Measurements from ENCODE around the gene ADARB2. TPM values are rescaled to one million over a fixed set of nuclear protein-coding genes. Genes with fewer than 3 reads are reported as not detected.

ADARB2 gene
- total RNA-seq, 3 donors from 2014 or later = 0.03 to 0.05 TPM; not detected in 1

DNA sequence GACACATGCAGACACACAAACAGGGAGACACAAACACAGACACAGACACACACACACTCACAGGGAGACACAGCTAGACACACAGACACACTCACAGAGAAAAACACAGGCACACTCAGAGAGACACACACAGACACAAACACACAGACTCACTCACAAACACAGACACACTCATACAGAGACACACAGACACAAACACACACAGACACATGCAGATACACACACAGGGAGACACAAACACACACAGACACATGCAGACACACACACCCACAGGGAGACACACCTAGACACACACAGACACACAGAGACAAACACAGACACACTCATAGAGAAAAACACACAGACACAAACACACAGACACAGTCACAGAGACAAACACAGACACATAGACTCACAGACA lies 67.9 kb downstream of the ADARB2 start:
- no peak for ATAC-seq
- H3K4me1 Mint-ChIP-seq (ENCODE audit: low read depth) = no peaks in the 10 kb centered on the region
- no peak for DNase-seq
- no peaks in the 10 kb centered on the region for H3K9me3 Mint-ChIP-seq
- peaks cover 2% of the 10 kb centered on the region for H3K27me3 Mint-ChIP-seq (ENCODE audit: low read depth)
- H3K36me3 Mint-ChIP-seq (ENCODE audit: insufficient read depth) = no peaks in the 10 kb centered on the region
- no peak overlapping the region for H3K4me3 Mint-ChIP-seq

GRCh38 chr10:1668399-1668798 lies 68.9 kb downstream of the ADARB2 start:
- H3K36me3 Mint-ChIP-seq (ENCODE audit: insufficient read depth) = no peaks in the 10 kb centered on the region
- peaks cover 5% of the 10 kb centered on the region for H3K27me3 Mint-ChIP-seq (ENCODE audit: low read depth)
- DNase-seq (no peak), ATAC-seq (no peak)
- no peak overlapping the region for H3K4me3 Mint-ChIP-seq
- no peaks in the 10 kb centered on the region for H3K9me3 Mint-ChIP-seq
- no peaks in the 10 kb centered on the region for H3K4me1 Mint-ChIP-seq (ENCODE audit: low read depth)

GRCh38 chr10:1667392-1667791 lies 69.9 kb downstream of the ADARB2 start:
- H3K4me1 Mint-ChIP-seq (ENCODE audit: low read depth) = peaks cover 3% of the 10 kb centered on the region
- no peak for ATAC-seq
- H3K36me3 Mint-ChIP-seq (ENCODE audit: insufficient read depth) = no peaks in the 10 kb centered on the region
- no peaks in the 10 kb centered on the region for H3K9me3 Mint-ChIP-seq
- H3K27me3 Mint-ChIP-seq (ENCODE audit: low read depth) = peaks cover 5% of the 10 kb centered on the region
- no peak overlapping the region for H3K4me3 Mint-ChIP-seq
- DNase-seq = no peak

GRCh38 chr10:1666147-1666546 lies 71.2 kb downstream of the ADARB2 start:
- peaks cover 5% of the 10 kb centered on the region for H3K27me3 Mint-ChIP-seq (ENCODE audit: low read depth)

GRCh38 chr10:1665681-1666080 lies 71.6 kb downstream of the ADARB2 start:
- Mint-ChIP-seq H3K36me3 (ENCODE audit: insufficient read depth) (no peaks in the 10 kb centered on the region), H3K4me1 (ENCODE audit: low read depth) (peaks cover 3% of the 10 kb centered on the region), H3K27me3 (ENCODE audit: low read depth) (peaks cover 6% of the 10 kb centered on the region), H3K9me3 (no peaks in the 10 kb centered on the region), H3K4me3 (no peak overlapping the region)
- no peak for ATAC-seq
- no peak for DNase-seq

More at GRCh38 chr10:1666147-1666546, 71.2 kb downstream of the ADARB2 start:
- Mint-ChIP-seq H3K36me3 (ENCODE audit: insufficient read depth) (no peaks in the 10 kb centered on the region), H3K4me3 (no peak overlapping the region), H3K9me3 (no peaks in the 10 kb centered on the region), H3K4me1 (ENCODE audit: low read depth) (peaks cover 3% of the 10 kb centered on the region)
- ATAC-seq (no peak), DNase-seq (no peak)

DNA sequence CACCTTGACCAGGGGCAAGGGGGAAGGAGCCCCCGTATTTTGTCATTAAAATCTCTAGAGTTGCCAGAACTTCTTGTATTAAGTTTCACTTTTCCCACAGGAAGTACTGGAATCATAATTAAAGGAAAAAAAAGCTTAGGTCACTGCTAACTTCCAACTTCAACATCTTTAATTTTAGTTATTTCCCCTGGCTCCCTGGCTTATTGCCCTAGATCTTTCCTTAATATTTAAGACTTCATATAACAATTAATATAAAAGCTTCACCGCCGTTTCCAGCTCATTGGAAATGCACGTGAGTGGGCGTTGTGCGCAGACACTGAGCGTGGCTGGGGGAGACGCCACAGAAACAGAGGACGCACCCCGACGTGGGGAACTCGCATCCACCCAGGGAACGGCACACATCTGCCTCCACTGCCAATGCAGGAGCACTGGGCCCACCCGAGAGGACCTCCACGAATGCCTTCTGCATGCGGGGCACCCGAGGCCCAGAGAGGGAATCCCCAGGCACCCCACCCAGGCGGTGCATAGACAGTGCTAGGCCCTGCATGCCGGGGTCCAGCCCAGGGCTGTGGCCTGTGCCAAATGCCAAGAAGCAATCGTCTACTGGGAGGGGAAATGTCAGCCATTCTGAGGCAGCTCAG lies 72.2 kb downstream of the ADARB2 start:
- Mint-ChIP-seq H3K9me3 (no peaks in the 10 kb centered on the region), H3K4me3 (no peak overlapping the region), H3K27me3 (ENCODE audit: low read depth) (peaks cover 6% of the 10 kb centered on the region), H3K36me3 (ENCODE audit: insufficient read depth) (no peaks in the 10 kb centered on the region), H3K4me1 (ENCODE audit: low read depth) (peaks cover 3% of the 10 kb centered on the region)
- no peak for ATAC-seq
- no peak for DNase-seq

DNA sequence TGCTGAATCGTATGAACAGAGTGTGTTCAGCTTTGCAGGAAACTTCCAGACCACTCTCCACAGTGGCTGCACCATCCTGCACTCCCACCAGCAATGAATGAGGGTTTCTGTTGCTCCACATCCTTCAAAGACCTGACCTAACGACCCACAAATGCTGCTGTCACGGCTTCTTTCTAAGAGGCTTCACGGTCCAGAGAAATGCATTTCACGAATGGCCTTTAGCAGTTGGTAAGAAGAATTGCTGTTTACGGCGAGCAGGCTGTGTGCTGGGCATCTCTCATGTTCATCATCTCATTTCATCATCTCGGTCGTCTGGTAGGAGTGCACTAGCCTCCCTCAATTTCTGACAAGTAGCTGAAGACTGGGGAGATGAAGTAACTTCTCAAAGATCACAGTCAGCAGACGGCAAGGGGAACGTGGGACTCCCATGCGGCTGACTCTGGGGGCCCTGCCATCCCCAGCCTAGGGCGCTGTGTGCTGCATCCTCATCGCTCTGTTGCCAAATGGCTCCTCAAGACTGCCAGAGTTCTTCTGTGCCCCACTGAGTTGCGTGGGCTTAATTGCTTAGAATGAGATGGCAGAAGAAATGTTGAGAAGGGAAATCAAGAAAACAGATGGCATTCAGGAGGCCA lies 72.9 kb downstream of the ADARB2 start:
- Mint-ChIP-seq H3K4me3 (no peak overlapping the region), H3K4me1 (ENCODE audit: low read depth) (peaks cover 3% of the 10 kb centered on the region), H3K9me3 (no peaks in the 10 kb centered on the region), H3K36me3 (ENCODE audit: insufficient read depth) (no peaks in the 10 kb centered on the region), H3K27me3 (ENCODE audit: low read depth) (peaks cover 10% of the 10 kb centered on the region)
- no peak for DNase-seq
- no peak for ATAC-seq

GRCh38 chr10:1663226-1663625 lies 74.1 kb downstream of the ADARB2 start:
- Mint-ChIP-seq H3K27me3 (ENCODE audit: low read depth) (peaks cover 12% of the 10 kb centered on the region), H3K9me3 (no peaks in the 10 kb centered on the region), H3K4me3 (no peak overlapping the region), H3K36me3 (ENCODE audit: insufficient read depth) (no peaks in the 10 kb centered on the region), H3K4me1 (ENCODE audit: low read depth) (peaks cover 3% of the 10 kb centered on the region)
- DNase-seq = no peak
- no peak for ATAC-seq

- Mint-ChIP-seq H3K27me3 (ENCODE audit: low read depth) (peaks cover 18% of the 10 kb centered on the region), H3K4me3 (no peak overlapping the region)
Measured at GRCh38 chr10:1662438-1663025, 74.8 kb downstream of the ADARB2 start.

DNA sequence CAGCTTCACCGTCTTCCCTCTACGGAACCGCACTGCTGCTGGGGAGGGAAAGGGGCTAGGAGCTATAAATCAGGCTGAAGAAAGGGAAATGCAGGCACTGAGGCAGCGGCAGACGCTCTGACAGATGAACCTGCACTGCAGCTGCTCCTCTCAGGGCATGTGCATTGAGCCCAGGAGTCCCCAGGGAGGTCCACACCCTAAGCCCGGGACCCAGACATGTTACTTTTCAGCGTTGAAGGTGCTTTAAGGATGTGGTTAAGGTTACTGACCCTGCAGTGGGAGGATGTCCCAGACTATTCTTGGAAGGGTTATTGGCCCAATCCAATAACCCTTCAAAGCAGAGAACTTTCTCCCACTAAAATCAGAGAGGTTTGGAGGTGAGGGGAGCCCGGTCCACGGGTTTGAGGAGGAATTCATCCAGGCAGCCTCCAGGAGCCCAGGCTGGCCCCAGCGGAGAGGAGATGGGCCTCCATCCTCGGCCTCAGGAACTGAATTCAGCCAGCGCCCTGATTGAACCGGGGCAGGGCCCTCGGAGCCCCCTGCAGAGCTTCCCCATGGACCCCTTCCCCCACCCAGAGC lies 75.4 kb downstream of the ADARB2 start:
- no peaks in the 10 kb centered on the region for H3K36me3 Mint-ChIP-seq (ENCODE audit: insufficient read depth)

More at GRCh38 chr10:1662438-1663025, 74.8 kb downstream of the ADARB2 start:
- no peaks in the 10 kb centered on the region for H3K9me3 Mint-ChIP-seq
- no peaks in the 10 kb centered on the region for H3K36me3 Mint-ChIP-seq (ENCODE audit: insufficient read depth)
- ATAC-seq (no peak), DNase-seq (no peak)
- H3K4me1 Mint-ChIP-seq (ENCODE audit: low read depth) = peaks cover 3% of the 10 kb centered on the region

GRCh38 chr10:1661416-1661815 lies 75.9 kb downstream of the ADARB2 start:
- Mint-ChIP-seq H3K36me3 (ENCODE audit: insufficient read depth) (no peaks in the 10 kb centered on the region), H3K4me3 (no peak overlapping the region), H3K9me3 (no peaks in the 10 kb centered on the region), H3K4me1 (ENCODE audit: low read depth) (peaks cover 3% of the 10 kb centered on the region), H3K27me3 (ENCODE audit: low read depth) (peaks cover 18% of the 10 kb centered on the region)
- ATAC-seq (no peak), DNase-seq (no peak)

More for the DNA sequence above, 75.4 kb downstream of the ADARB2 start:
- DNase-seq (no peak), ATAC-seq (no peak)
- H3K4me3 Mint-ChIP-seq = no peak overlapping the region
- peaks cover 18% of the 10 kb centered on the region for H3K27me3 Mint-ChIP-seq (ENCODE audit: low read depth)
- H3K4me1 Mint-ChIP-seq (ENCODE audit: low read depth) = peaks cover 3% of the 10 kb centered on the region
- no peaks in the 10 kb centered on the region for H3K9me3 Mint-ChIP-seq

DNA sequence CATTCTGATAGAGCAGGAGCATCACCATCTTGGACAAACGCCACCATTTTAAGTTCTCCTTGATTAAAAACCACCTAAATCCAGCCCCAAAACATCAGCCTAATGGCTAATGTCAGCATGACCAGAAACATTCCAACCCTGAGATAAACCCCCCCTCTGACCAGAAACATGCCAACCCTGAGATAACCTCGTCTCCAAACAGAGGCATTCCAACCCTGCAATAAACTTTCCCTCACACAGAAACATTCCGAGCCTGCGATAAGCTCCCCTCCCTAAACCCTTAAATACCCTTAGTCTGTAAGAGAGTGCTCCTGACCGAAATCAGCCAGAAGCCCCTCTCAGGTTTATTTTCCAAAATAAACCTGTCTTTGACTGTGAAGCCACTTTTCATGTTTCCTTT lies 76.5 kb downstream of the ADARB2 start:
- H3K27me3 Mint-ChIP-seq (ENCODE audit: low read depth) = peaks cover 21% of the 10 kb centered on the region
- ATAC-seq (no peak), DNase-seq (no peak)
- H3K36me3 Mint-ChIP-seq (ENCODE audit: insufficient read depth) = no peaks in the 10 kb centered on the region
- H3K9me3 Mint-ChIP-seq = no peaks in the 10 kb centered on the region
- H3K4me1 Mint-ChIP-seq (ENCODE audit: low read depth) = peaks cover 3% of the 10 kb centered on the region
- no peak overlapping the region for H3K4me3 Mint-ChIP-seq

DNA sequence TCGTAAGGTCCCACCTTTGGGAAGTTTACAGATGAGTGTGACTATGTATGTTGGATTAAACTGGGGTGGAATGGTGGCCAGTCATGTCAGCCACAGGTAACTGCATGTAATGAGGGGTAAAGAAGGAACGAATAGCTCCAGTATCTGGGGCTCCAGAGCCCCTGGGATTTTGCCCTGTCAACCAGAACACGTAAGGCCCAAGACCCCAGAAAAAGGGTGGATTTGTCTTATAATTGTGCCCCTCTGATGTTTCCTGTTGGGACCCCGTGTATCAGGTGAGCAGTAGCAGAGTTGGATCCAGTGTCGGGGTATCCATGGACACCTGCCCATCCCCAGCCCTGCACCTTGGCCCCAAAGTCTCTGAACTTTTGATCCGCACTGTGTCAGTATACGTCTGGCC lies 76.9 kb downstream of the ADARB2 start:
- H3K36me3 Mint-ChIP-seq (ENCODE audit: insufficient read depth) = no peaks in the 10 kb centered on the region
- H3K9me3 Mint-ChIP-seq = no peaks in the 10 kb centered on the region
- ATAC-seq (no peak), DNase-seq (no peak)
- no peak overlapping the region for H3K4me3 Mint-ChIP-seq
- peaks cover 3% of the 10 kb centered on the region for H3K4me1 Mint-ChIP-seq (ENCODE audit: low read depth)
- H3K27me3 Mint-ChIP-seq (ENCODE audit: low read depth) = peaks cover 21% of the 10 kb centered on the region

DNA sequence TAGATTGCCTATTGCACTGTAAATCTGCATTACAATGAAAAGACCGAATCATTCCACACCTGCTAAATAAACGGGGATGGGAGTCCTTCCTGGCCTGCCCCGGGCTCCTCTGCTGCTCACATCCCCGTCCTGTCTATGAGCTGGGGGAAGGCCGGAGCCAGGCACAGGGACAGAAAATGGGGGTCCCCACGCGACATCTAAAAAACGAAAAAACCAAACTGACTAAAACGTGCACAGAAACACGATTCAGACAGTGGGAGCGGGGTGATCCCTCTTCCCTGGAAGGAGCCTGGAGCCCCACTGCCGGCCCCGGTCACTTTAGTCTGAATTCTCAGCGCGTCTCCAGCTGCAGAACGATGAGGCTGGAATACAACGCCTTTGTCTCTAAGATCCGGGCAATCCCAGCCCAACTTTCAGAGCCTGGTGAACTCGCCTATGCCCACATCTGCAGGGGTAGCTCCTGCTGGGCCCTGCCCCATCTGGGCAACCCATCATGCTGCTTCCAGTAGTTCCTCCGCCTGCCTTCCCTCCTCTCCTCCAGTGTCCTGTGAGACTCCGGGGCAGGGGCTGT lies 78.0 kb downstream of the ADARB2 start:
- Mint-ChIP-seq H3K27me3 (ENCODE audit: low read depth) (peaks cover 21% of the 10 kb centered on the region), H3K4me1 (ENCODE audit: low read depth) (peaks cover 3% of the 10 kb centered on the region), H3K9me3 (no peaks in the 10 kb centered on the region), H3K4me3 (no peak overlapping the region), H3K36me3 (ENCODE audit: insufficient read depth) (no peaks in the 10 kb centered on the region)
- ATAC-seq (no peak), DNase-seq (no peak)
